K562 (cell line): Measurements from ENCODE around the gene RER1. TPM values are rescaled to one million over a fixed set of nuclear protein-coding genes. Genes with fewer than 3 reads are reported as not detected.

Experiments
- ATAC-seq: fragments of 200-7000 bp; cut with Tn5 transposase; 3 replicates; pipeline ENCODE4 v1.9.1; 2020; ENCODE audit warnings: moderate library complexity
- BruUV-seq: library from RNA; stranded (reverse); fragments of 400-500 nt; replicated peaks from 2 replicates; lab custom pipeline; 2021; lab: Mats Ljungman, UMichigan
- CTCF ChIA-PET: fragments of 300-600 bp; formaldehyde crosslinking; extraction: SDS; loops from one replicate; lab custom pipeline; 2021; ENCODE audit warnings: low intra/inter-chr PET ratio; lab: Yijun Ruan, JAX
- POLR2A ChIA-PET: fragments of 300-600, 350-650 bp; sonication (Branson Sonifier 250); formaldehyde crosslinking; extraction: SDS; loops from one replicate; lab custom pipeline; 2021; ENCODE audit warnings: antibody characterized with exemption, inconsistent platforms; lab: Yijun Ruan, JAX
- DNase-seq, 4 experiments: peaks; one replicate each; pipeline versions ENCODE4 v3.0.0 to v3.0.0-alpha.2; 2011 to 2018; ENCODE audit warnings: low spot score in 3 of 4, mixed read lengths in 3 of 4; ENCODE audit errors: extremely low read depth in 1 of 4
- FAIRE-seq: peaks from 2 replicates; lab custom pipeline; 2011; peaks lifted over from hg19 to GRCh38; lab: Jason Lieb, UNC
- H2AFZ ChIP-seq: 2 replicates; pipeline ENCODE4 v1.6.0; 2011; ENCODE audit warnings: low read depth, low read length, control low read depth, inconsistent platforms
- H3K27ac ChIP-seq: fragments of 200-600 bp; 3 replicates; pipeline ENCODE4 v1.8.0; 2011; ENCODE audit warnings: low read depth, mild to moderate bottlenecking, control low read depth, inconsistent platforms, low read length, moderate library complexity, mixed read lengths; ENCODE audit errors: extremely low read depth
- H3K27me3 ChIP-seq, 2 experiments: fragments of 300-600 bp in 1 of 2; 2 replicates in 1 of 2; 3 replicates in 1 of 2; pipeline versions ENCODE4 v1.6.0 to v1.8.0; 2011; ENCODE audit warnings: inconsistent platforms in 2 of 2, low read length in 2 of 2, mild to moderate bottlenecking in 1 of 2, mixed read lengths in 1 of 2, moderate library complexity in 1 of 2; ENCODE audit not compliant: control insufficient read depth in 2 of 2, insufficient read depth in 2 of 2
- H3K36me3 ChIP-seq: fragments of 300-600 bp; 3 replicates; pipeline ENCODE4 v1.8.0; 2011; ENCODE audit warnings: mild to moderate bottlenecking, low read length, inconsistent platforms; ENCODE audit not compliant: control insufficient read depth, insufficient read depth
- H3K4me1 ChIP-seq, 2 experiments: fragments of 200-600 bp in 1 of 2; replicated peaks in 1 of 2; 2 replicates in 1 of 2; 3 replicates in 1 of 2; pipeline versions ENCODE4 v1.5.1 to v1.8.0; 2011; ENCODE audit warnings: inconsistent platforms in 2 of 2, low read length in 2 of 2, mild to moderate bottlenecking in 1 of 2, mixed read lengths in 1 of 2, moderate library complexity in 1 of 2; ENCODE audit not compliant: control insufficient read depth in 2 of 2, insufficient read depth in 2 of 2
- H3K4me2 ChIP-seq: 2 replicates; pipeline ENCODE4 v1.6.1; 2011; ENCODE audit warnings: low read length, control low read depth, inconsistent platforms, mixed read lengths; ENCODE audit not compliant: insufficient read depth
- H3K4me3 ChIP-seq: fragments of 200-600 bp; sonication (generic), shearing (Covaris generic); 2 replicates; pipeline ENCODE4 v1.5.1; 2016; ENCODE audit warnings: control low read depth, inconsistent platforms
- H3K79me2 ChIP-seq: fragments of 200-600 bp; 3 replicates; pipeline ENCODE4 v1.8.0; 2011; ENCODE audit warnings: low read length, inconsistent platforms; ENCODE audit not compliant: control insufficient read depth, insufficient read depth
- H3K9ac ChIP-seq, 2 experiments: 2 replicates each; pipeline versions ENCODE4 v1.6.0 to v1.6.1; 2011; ENCODE audit warnings: low read depth in 2 of 2, low read length in 2 of 2, control low read depth in 1 of 2, inconsistent platforms in 1 of 2, mild to moderate bottlenecking in 1 of 2, mixed read lengths in 1 of 2; ENCODE audit not compliant: insufficient read depth in 1 of 2
- H3K9me1 ChIP-seq: one replicate; pipeline ENCODE4 v1.6.0; 2011; ENCODE audit warnings: inconsistent platforms, mild to moderate bottlenecking, low read length, moderate library complexity; ENCODE audit not compliant: control insufficient read depth, insufficient read depth
- H3K9me3 ChIP-seq: replicated peaks from 2 replicates; pipeline ENCODE4 v1.5.1; 2011; ENCODE audit warnings: low read depth, low read length, inconsistent platforms; ENCODE audit not compliant: control insufficient read depth, insufficient read depth
- H4K20me1 ChIP-seq: replicated peaks from 2 replicates; pipeline ENCODE4 v1.6.1; 2011; ENCODE audit warnings: low read length, inconsistent platforms, mixed read lengths; ENCODE audit not compliant: control insufficient read depth, insufficient read depth
- CHCHD3 ChIP-seq: fragments of 250-450 bp; sonication (Bioruptor Pico); IDR thresholded peaks from 2 replicates; pipeline ENCODE4 v2.1.2; 2022; ENCODE audit warnings: mild to moderate bottlenecking
- DMBX1 ChIP-seq: fragments of 250-450 bp; sonication (Bioruptor Pico); IDR thresholded peaks from 2 replicates; pipeline ENCODE4 v1.8.0; 2022; ENCODE audit warnings: inconsistent platforms, mild to moderate bottlenecking, moderate library complexity, borderline replicate concordance
- HOXB6 ChIP-seq: fragments of 250-450 bp; sonication (Bioruptor Pico); IDR thresholded peaks from 2 replicates; pipeline ENCODE4 v1.5.1; 2022; ENCODE audit warnings: mild to moderate bottlenecking, borderline replicate concordance
- KDM5B ChIP-seq: fragments of 200-600 bp; sonication (generic); IDR thresholded peaks from 2 replicates; pipeline ENCODE4 v1.6.1; 2012; ENCODE audit warnings: low read depth, mild to moderate bottlenecking, moderate library complexity, low read length, control low read depth, inconsistent platforms; ENCODE audit not compliant: insufficient replicate concordance
- SIN3A ChIP-seq, 2 experiments: fragments of 150-350 bp in 1 of 2; IDR thresholded peaks; 2 replicates each; pipeline ENCODE4 v1.6.1; 2011 to 2016; ENCODE audit warnings: borderline replicate concordance in 2 of 2, low read depth in 2 of 2, low read length in 2 of 2, mild to moderate bottlenecking in 2 of 2, moderate library complexity in 2 of 2; ENCODE audit not compliant: control insufficient read depth in 1 of 2
- TRIM24 ChIP-seq, 2 experiments: fragments of 450-650 bp; IDR thresholded peaks; 2 replicates each; pipeline ENCODE4 v1.6.1; 2016
- ZNF232 ChIP-seq: sonication (generic); formaldehyde crosslinking; IDR thresholded peaks from 2 replicates; pipeline ENCODE4 v1.8.0; 2022; ENCODE audit warnings: mild to moderate bottlenecking, missing genetic modification reagents
- WGBS: fragments of 100-300 bp; shearing (Covaris generic); methylation state at CpG from one replicate; pipeline ENCODE4 v1.1.6; 2016; ENCODE audit warnings: low coverage, mixed read lengths; ENCODE audit not compliant: insufficient coverage; ENCODE audit errors: missing lambda C conversion rate; 5-methylcytosine and 5-hydroxymethylcytosine counted together
- in situ Hi-C: fragments of 300-500 bp; cut with MboI; formaldehyde crosslinking; loops from 4 replicates; pipeline ENCODE4 v1.15.0; 2018; ENCODE audit warnings: inconsistent platforms, mixed read lengths
- intact Hi-C: fragments of 100-400 bp; cut with micrococcal nuclease; formaldehyde crosslinking; loops from 2 replicates; pipeline ENCODE4 v1.14.2; 2022
- polyA plus RNA-seq, 8 experiments: library from polyadenylated mRNA; depleted of rRNA in 4 of 8; stranded (reverse) in 5 of 8; unstranded in 3 of 8; fragments of >200 nt; fragmentation: Nextera tagmentation in 2 of 8; fragmentation: Illumina TruSeq in 1 of 8; extraction: Ambion mirVana in 2 of 8; extraction: Trizol in 1 of 8; gene quantifications; 2 replicates each; pipeline versions ENCODE4 v1.2.1 to v1.2.3, GENCODE V29; 2011 to 2014; ENCODE audit warnings: inconsistent platforms in 1 of 8, missing spikeins in 1 of 8
- total RNA-seq, 7 experiments: library from RNA; depleted of rRNA in 6 of 7; stranded (reverse); fragments of >200 nt in 6 of 7; fragmentation: Illumina TruSeq in 2 of 7; extraction: Trizol in 2 of 7; gene quantifications; 2 replicates each; pipeline versions ENCODE4 v1.2.1 to v1.2.3, GENCODE V29; 2011 to 2021; ENCODE audit warnings: low replicate concordance in 1 of 7

RER1 gene
- total and polyA plus RNA-seq, 9 of the 15 experiments (the other 6 are each of a cell fraction or from before 2014, with no cell fraction given), result 19.6 to 354 (median 183) TPM

DNA sequence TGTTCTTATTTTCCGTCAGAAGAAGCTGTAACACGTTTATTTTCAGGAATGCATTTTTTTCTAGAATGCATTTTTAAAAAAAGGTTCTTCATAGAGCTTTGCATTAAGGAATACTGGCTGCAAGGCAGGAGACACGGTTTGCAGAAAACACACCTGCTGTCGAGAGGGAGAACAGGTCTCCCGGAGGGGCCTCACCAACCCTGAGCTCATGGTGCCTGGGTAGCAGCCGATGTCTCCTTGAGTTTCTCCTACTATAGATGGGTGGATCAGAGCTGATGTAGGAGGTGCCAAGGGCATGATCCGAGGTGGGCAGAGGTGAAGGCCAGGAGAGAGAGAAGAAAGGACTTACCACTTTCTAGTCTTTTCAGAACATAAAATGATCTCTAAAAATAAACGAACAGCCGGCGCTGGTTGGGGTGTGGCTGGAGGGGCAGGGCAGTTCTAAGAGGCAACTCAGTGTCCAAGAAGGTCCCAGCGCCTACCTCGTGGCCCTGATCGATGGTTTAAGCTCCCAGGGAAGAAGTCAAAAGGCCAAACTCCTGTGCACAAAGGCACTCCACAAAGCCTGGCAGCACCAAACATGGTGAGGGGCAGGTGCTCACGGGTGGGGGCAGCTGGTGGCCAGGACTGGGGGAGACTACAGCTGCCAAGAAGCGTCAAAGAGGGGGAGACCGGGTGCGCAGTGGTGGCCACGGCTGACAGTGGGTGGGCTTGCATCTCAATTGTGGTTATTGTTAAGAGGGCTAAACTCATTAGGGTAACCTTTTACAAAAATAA, 12.5 kb upstream of the RER1 start:
- BruUV-seq, result no TSS peak
- Histone ChIP-seq H3K36me3 (no peaks in the 10 kb centered on the region), H3K79me2 (no peaks in the 10 kb centered on the region), H3K27ac (no peak overlapping the region), H2AFZ (no peak overlapping the region), H3K9me1 (no peaks in the 10 kb centered on the region), H3K9me3 (no peaks in the 10 kb centered on the region), H3K9ac (no peak overlapping the region), H3K4me3 (no peak overlapping the region), H3K27me3 (peaks cover 41 to 75% of the 10 kb centered on the region in 2 experiments; a peak in 4 of 5 replicates), H4K20me1 (peaks cover 21% of the 10 kb centered on the region)
- ATAC-seq, result no peak
- intact Hi-C loops (loop anchor here (10.0 kb wide), 1 partner anchor 64 kb away; no protein-coding TSS in a partner anchor), in situ Hi-C loops (loop anchor here (10.0 kb wide), 1 partner anchor 184 kb away; the partner anchor contains the start of gene FAAP20)
- 9% methylated on average over 18 of the region's 18 CpGs for WGBS
- CTCF ChIA-PET, result interaction anchor here (1.6 kb wide), 1 partner anchor 184 kb away, joined by 4 read pairs; no protein-coding TSS in a partner anchor
- no peak for DNase-seq
- POLR2A ChIA-PET, result interaction anchor here (0.6 to 1.3 kb wide), 4 partner anchors 12 to 247 kb away, joined by 3 to 5 read pairs (median 4); partner anchors contain the start of genes MORN1 and RER1
- FAIRE-seq, result no peak
- TF ChIP-seq DMBX1 (CRISPR knock-in tag) (no peak), SIN3A (IDR thresholded peaks at IDR 0.05; ENCODE audit: borderline replicate concordance in 2 of 2, control insufficient read depth in 1 of 2, low read depth in 2 of 2, low read length in 2 of 2) (no peak), CHCHD3 (no peak), KDM5B (peak; percentile 31), HOXB6 (CRISPR knock-in tag) (no peak), ZNF232 (CRISPR knock-in tag) (no peak), TRIM24 (IDR thresholded peaks at IDR 0.05) (no peak)
- TF ChIP-seq, all 486 proteins: peak for 1
- Histone ChIP-seq H3K4me2 (no peak overlapping the region), H3K4me1 (peaks cover 0 to 60% of the 10 kb centered on the region in 2 experiments; a peak in 2 of 5 replicates)
